Stimulated activated CD4-positive, alpha-beta T cell treated with anti-CD3 and anti-CD28 coated beads, Interleukin-15, amount 100 ng/mL, for 1 hour (primary cell): Measurements from ENCODE around the gene MOB3A.
A peak's percentile ranks its signal among the peaks of the same experiment; 100 is the strongest.
"Not testable (repeated sequence)": the region's sequence is repeated elsewhere in the genome, so short reads cannot be mapped to it uniquely, and the experiment has no call there.

ENCODE experiments used
- DNase-seq, 2 donors: peaks; one replicate each; pipeline ENCODE4 v3.0.0-alpha.2; 2020; ENCODE audit warnings: low read depth in 1 of 2, low spot score in 1 of 2

Gene MOB3A

DNA sequence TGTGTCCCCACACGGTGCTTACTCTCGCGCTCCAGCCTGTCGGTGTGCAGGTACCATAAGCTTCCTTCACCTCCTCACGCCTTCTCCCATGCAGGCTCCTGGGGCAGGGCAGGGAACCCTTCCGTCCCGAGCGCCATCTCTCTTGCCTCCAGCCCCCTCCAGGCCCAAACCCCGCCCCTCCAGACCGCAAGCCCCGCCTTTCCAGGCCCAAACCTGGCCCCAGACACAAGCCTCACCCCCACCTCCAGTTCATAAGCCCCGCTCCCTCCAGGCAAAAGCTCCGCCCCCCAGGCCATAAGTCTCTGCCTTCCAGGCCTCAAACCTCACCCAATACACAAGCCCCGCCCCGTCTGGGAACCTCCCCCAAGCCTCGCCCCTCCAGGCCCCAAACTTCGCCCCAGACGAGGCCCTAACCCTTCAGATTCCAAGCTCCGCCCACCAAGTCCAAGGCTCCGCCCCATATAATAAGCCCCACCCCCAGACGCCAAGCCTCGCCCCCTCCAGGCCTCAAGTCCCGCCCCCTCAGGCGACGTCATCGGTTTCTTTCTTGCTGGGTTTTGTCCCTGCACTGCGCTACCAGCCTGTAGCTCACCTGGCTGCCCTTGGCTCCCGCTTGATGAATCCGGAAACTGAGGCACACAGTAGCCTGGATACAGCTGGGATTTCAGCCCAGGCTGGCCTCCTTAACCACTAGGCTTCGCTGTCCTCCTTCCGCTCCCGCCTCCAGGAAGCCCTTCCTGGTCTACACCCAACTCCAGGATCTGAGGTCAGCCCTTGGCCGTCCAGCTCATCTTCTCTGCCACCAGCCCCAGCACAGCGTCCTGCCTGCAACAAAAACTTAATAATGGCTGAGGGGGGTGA is 61.2 kb downstream of the MOB3A start:
- DNase-seq = peak in 1 of 2 donors; percentile 53

GRCh38 chr19:2034253-2034652 is 61.9 kb downstream of the MOB3A start:
- not testable (repeated sequence) for DNase-seq

- no peak for DNase-seq
Observed at GRCh38 chr19:2033825-2034159, 62.3 kb downstream of the MOB3A start.

DNA sequence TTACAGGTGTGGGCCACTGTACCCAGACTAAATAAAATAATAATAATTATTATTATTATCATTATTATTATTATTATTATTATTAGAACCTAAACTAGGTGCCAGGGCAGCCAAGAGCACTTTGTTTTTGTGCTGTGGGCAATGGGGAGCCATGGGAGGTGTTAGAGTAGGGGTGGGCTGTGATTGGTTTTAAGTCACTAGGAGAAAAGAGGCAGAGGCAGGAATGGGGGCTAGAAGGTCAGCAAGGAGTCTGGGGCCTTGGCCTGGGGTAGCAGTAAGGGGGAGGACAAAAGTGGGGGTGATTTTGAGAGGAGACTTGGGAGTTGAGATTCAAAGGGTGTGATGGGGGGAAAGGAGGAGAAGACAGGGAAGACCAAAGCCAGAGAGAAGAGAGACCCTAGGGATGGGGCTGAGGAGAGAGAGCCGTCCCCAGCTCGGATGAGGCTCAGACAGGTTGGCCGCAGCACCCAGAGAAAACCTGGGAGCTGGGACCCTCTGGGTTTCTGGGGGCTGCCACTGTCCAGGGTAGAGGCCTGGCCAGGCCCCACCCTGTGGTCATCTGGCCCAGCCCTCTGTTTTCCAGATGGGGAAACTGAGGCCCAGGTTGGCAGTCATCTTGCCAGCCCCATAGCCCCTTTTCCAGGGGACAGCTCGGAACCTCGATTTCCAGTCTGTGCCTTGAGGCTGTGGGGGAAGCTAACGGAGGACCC is 62.9 kb downstream of the MOB3A start:
- no peak for DNase-seq

DNA sequence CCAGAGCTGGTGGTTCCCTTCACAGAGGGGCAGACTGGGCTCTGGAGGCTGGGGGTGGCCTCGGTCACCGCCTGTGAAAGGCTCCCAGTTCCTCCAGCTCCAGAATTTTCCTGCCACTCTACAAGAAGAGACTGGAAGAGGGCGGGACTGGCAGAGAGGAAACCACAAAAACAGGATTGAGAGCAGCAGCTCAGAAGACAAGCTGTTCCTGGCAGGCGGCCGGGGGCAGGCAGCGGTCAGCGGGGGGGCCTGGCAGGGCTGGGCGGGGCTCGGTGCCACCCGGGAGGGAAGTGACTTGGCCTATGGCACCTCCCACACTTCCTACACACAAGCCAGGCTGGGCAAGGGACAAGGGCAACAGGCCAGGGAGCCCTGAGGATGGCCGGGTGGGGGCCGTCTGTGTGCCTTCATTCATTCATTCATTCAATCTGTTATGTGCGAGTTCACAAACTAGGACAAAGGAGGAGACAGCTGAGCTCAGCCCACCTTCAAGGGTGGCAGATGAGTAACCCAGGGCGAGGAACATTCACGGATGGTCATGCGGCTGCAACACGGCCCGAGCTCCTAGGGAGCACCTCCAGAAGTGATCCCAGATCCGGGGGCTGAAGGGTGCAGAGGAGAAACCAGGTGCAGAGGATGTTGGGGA is 63.7 kb downstream of the MOB3A start:
- DNase-seq = no peak

DNA sequence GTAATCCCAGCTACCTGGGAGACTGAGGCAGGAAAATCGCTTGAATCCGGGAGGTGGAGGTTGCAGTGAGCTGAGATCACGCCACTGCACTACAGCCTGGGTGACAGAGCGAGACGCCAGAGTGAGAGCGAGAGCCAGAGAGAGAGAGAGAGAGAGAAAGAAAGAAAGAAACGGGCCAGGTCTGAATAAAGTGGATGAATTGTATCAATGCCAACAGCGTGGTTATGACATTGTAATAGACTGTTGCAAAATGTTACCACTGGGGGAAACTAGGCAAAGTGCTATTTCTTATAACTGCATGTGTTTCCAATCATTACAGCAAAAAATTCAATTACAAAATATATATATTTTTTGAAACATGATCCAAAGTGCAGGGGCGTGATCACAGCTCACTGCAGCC is 68.8 kb downstream of the MOB3A start:
- no peak for DNase-seq

GRCh38 chr19:2026770-2027169 is 69.4 kb downstream of the MOB3A start:
- DNase-seq = no peak

DNA sequence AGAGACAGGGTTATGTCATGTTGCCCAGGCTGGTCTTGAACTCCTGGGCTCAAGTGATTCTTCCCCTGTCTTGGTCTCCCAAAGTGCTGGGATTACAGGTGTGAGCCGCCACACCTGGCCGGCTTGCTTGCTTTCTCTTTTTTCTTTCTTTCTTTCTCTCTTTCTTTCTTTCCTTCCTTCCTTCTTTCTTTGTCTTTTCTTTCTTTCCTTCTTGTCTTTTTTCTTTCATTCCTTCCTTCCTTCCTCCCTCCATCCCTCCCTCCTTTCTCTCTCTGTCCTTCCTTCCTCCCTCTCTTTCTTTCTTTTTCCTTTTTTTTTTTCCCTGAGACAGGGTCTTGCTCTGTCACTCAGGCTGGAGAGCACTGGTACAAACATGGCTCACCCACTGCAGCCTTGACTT is 73.8 kb downstream of the MOB3A start:
- no peak for DNase-seq

GRCh38 chr19:2021453-2022140 is 74.5 kb downstream of the MOB3A start:
- no peak for DNase-seq
